ENCODE results near the gene SEMA5B. TPM values are rescaled to one million over a fixed set of nuclear protein-coding genes. Genes with fewer than 3 reads are reported as not detected.

SEMA5B gene
- polyA plus RNA-seq, 1 donor (not counting 4 experiments of a cell fraction or from before 2014, with no cell fraction given), result 0.04 TPM

- no peak overlapping the region for H3K9ac ChIP-seq (ENCODE audit: control insufficient read depth, extremely low read depth, insufficient read depth, low read length)
- H3K36me3 ChIP-seq (ENCODE audit: control insufficient read depth in 2 of 2, extremely low read depth in 1 of 2, insufficient read depth in 2 of 2, low read length in 2 of 2), result no peaks in the 10 kb centered on the region
- DNase-seq (ENCODE audit: low read depth, low spot score), result no peak
- peaks cover 31% of the 10 kb centered on the region for H3K27me3 ChIP-seq (ENCODE audit: control insufficient read depth, extremely low read depth, insufficient read depth, low read length)
- H3K79me2 ChIP-seq (ENCODE audit: control insufficient read depth, insufficient read depth, low read length), result no peaks in the 10 kb centered on the region
- TF ChIP-seq CTCF (optimal IDR thresholded peaks at IDR 0.05 in 1 of 3, IDR thresholded peaks at IDR 0.05 in 1 of 3, conservative IDR thresholded peaks at IDR 0.05 in 1 of 3; ENCODE audit: extremely low read depth in 1 of 3, insufficient read depth in 2 of 3, low read length in 3 of 3), result no peak
- no peak for TF ChIP-seq EZH2 (IDR thresholded peaks at IDR 0.05; ENCODE audit: low read length)
- FAIRE-seq, result no peak
- no peaks in the 10 kb centered on the region for H3K9me1 ChIP-seq (ENCODE audit: control insufficient read depth, extremely low read depth, insufficient read depth, low read length)
- dilution Hi-C loops (cut with MboI; ENCODE audit: extremely low pct_ligation_motif_present, low sequenced_read_pairs), result no loop called here
- no peak overlapping the region for H3K4me2 ChIP-seq (ENCODE audit: control insufficient read depth, extremely low read depth, insufficient read depth, low read depth, low read length)
- no peaks in the 10 kb centered on the region for H4K20me1 ChIP-seq (ENCODE audit: control insufficient read depth, extremely low read depth, insufficient read depth, low read length)
- H3K4me1 ChIP-seq (ENCODE audit: control insufficient read depth, extremely low read depth, insufficient read depth, low read length), result no peaks in the 10 kb centered on the region
- no peak overlapping the region for H3K4me3 ChIP-seq (ENCODE audit: control insufficient read depth in 2 of 3, extremely low read depth in 1 of 3, insufficient read depth in 2 of 3, low read depth in 1 of 3, low read length in 3 of 3)
- H3K9me3 ChIP-seq (ENCODE audit: control insufficient read depth, low read depth, low read length), result no peaks in the 10 kb centered on the region
- H2AFZ ChIP-seq (ENCODE audit: control insufficient read depth, low read length), result no peak overlapping the region
- H3K27ac ChIP-seq (ENCODE audit: control insufficient read depth, insufficient read depth, low read length), result no peak overlapping the region
These were observed 60.2 kb downstream of the SEMA5B start for GRCh38 chr3:122967356-122967755.

- peaks cover 23% of the 10 kb centered on the region for H3K27me3 ChIP-seq (ENCODE audit: control insufficient read depth, extremely low read depth, insufficient read depth, low read length)
- H3K9me3 ChIP-seq (ENCODE audit: control insufficient read depth, low read depth, low read length), result no peaks in the 10 kb centered on the region
- FAIRE-seq, result no peak
- no peak overlapping the region for H3K4me3 ChIP-seq (ENCODE audit: control insufficient read depth in 2 of 3, extremely low read depth in 1 of 3, insufficient read depth in 2 of 3, low read depth in 1 of 3, low read length in 3 of 3)
- H3K79me2 ChIP-seq (ENCODE audit: control insufficient read depth, insufficient read depth, low read length), result no peaks in the 10 kb centered on the region
- no peak for DNase-seq (ENCODE audit: low read depth, low spot score)
- no peak for TF ChIP-seq EZH2 (IDR thresholded peaks at IDR 0.05; ENCODE audit: low read length)
- TF ChIP-seq CTCF (optimal IDR thresholded peaks at IDR 0.05 in 1 of 3, IDR thresholded peaks at IDR 0.05 in 1 of 3, conservative IDR thresholded peaks at IDR 0.05 in 1 of 3; ENCODE audit: extremely low read depth in 1 of 3, insufficient read depth in 2 of 3, low read length in 3 of 3), result no peak
- no peak overlapping the region for H3K27ac ChIP-seq (ENCODE audit: control insufficient read depth, insufficient read depth, low read length)
- no peaks in the 10 kb centered on the region for H3K9me1 ChIP-seq (ENCODE audit: control insufficient read depth, extremely low read depth, insufficient read depth, low read length)
- H3K4me2 ChIP-seq (ENCODE audit: control insufficient read depth, extremely low read depth, insufficient read depth, low read depth, low read length), result no peak overlapping the region
- no peaks in the 10 kb centered on the region for H3K4me1 ChIP-seq (ENCODE audit: control insufficient read depth, extremely low read depth, insufficient read depth, low read length)
- no peaks in the 10 kb centered on the region for H4K20me1 ChIP-seq (ENCODE audit: control insufficient read depth, extremely low read depth, insufficient read depth, low read length)
- H3K9ac ChIP-seq (ENCODE audit: control insufficient read depth, extremely low read depth, insufficient read depth, low read length), result no peak overlapping the region
- H3K36me3 ChIP-seq (ENCODE audit: control insufficient read depth in 2 of 2, extremely low read depth in 1 of 2, insufficient read depth in 2 of 2, low read length in 2 of 2), result no peaks in the 10 kb centered on the region
- dilution Hi-C loops (cut with MboI; ENCODE audit: extremely low pct_ligation_motif_present, low sequenced_read_pairs), result no loop called here
- H2AFZ ChIP-seq (ENCODE audit: control insufficient read depth, low read length), result no peak overlapping the region
These were observed 61.5 kb downstream of the SEMA5B start for GRCh38 chr3:122966045-122966444.
